Endometrial microvascular endothelial cells (primary cell): ENCODE measurements around the gene PPIL4. TPM values are rescaled to one million over a fixed set of nuclear protein-coding genes. Genes with fewer than 3 reads are reported as not detected.
"Not testable (repeated sequence)": the region's sequence is repeated elsewhere in the genome, so short reads cannot be mapped to it uniquely, and the experiment has no call there.

Experiments used
- in situ Hi-C: cut with HindIII; loops from 2 replicates; pipeline ENCODE4 v1.10.0; 2017; ENCODE audit warnings: low sequenced_read_pairs, low pct_unique_long_range_greater_than_20kb; ENCODE audit errors: inconsistent ontology term
- total RNA-seq: library from RNA; depleted of rRNA; stranded (reverse); fragments of >200 nt; gene quantifications from one replicate; pipeline ENCODE4 v1.2.3, GENCODE V29; 2015; ENCODE audit errors: inconsistent ontology term

PPIL4 gene
- total RNA-seq, 1 donor from 2014 or later = 16.7 TPM

- in situ Hi-C loops = no loop called here
Measured at GRCh38 chr6:149468179-149468578, 77.7 kb downstream of the PPIL4 start.

- in situ Hi-C loops = no loop called here
Measured at GRCh38 chr6:149467265-149467664, 78.6 kb downstream of the PPIL4 start.

- in situ Hi-C loops = no loop called here
Measured at GRCh38 chr6:149464411-149464810, 81.4 kb downstream of the PPIL4 start.

GRCh38 chr6:149463781-149464180 is 82.1 kb downstream of the PPIL4 start:
- in situ Hi-C loops = no loop called here

- in situ Hi-C loops = not testable (repeated sequence)
Measured at GRCh38 chr6:149462712-149463111, 83.1 kb downstream of the PPIL4 start.

- in situ Hi-C loops = no loop called here
Measured at GRCh38 chr6:149461670-149462069, 84.2 kb downstream of the PPIL4 start.

GRCh38 chr6:149460249-149460648 is 85.6 kb downstream of the PPIL4 start:
- in situ Hi-C loops = not testable (repeated sequence)

- in situ Hi-C loops = no loop called here
Measured at GRCh38 chr6:149459761-149460160, 86.1 kb downstream of the PPIL4 start.

- in situ Hi-C loops = no loop called here
Measured at GRCh38 chr6:149458806-149459205, 87.0 kb downstream of the PPIL4 start.

GRCh38 chr6:149458196-149458595 is 87.6 kb downstream of the PPIL4 start:
- in situ Hi-C loops = no loop called here

GRCh38 chr6:149457316-149457884 is 88.4 kb downstream of the PPIL4 start:
- in situ Hi-C loops = no loop called here

- in situ Hi-C loops = no loop called here
Measured at GRCh38 chr6:149456311-149457021, 89.4 kb downstream of the PPIL4 start.

- in situ Hi-C loops = no loop called here
Measured at GRCh38 chr6:149455031-149455732, 90.7 kb downstream of the PPIL4 start.

Other genes starting within 250 kb of the PPIL4 start
- gene TAB2, start 228.3 kb downstream of the PPIL4 start, total RNA-seq = 26.1 TPM
- gene SUMO4, start 145.8 kb downstream of the PPIL4 start, total RNA-seq = not detected
- not detected for gene ZC3H12D, start 61.0 kb downstream of the PPIL4 start, total RNA-seq
- 42.6 TPM for gene GINM1, start 20.3 kb upstream of the PPIL4 start, total RNA-seq
- gene KATNA1, start 102.7 kb upstream of the PPIL4 start, total RNA-seq = 30.1 TPM
- 21.4 TPM for gene LATS1, start 172.1 kb upstream of the PPIL4 start, total RNA-seq
- 52.0 TPM for gene NUP43, start 200.5 kb upstream of the PPIL4 start, total RNA-seq
- 127 TPM for gene PCMT1, start 203.7 kb upstream of the PPIL4 start, total RNA-seq